Neutrophil (primary cell): ENCODE data around the gene NDNF.

Experiments used
- H3K27ac ChIP-seq: fragments of 200-600 bp; sonication (generic); 2 replicates; pipeline ENCODE4 v1.5.1; 2016; ENCODE audit warnings: mild to moderate bottlenecking, moderate library complexity
- H3K27me3 ChIP-seq: fragments of 200-600 bp; sonication (generic); 2 replicates; pipeline ENCODE4 v1.6.0; 2016; ENCODE audit warnings: mild to moderate bottlenecking
- H3K36me3 ChIP-seq: fragments of 200-600 bp; sonication (generic); 2 replicates; pipeline ENCODE4 v1.5.1; 2017
- H3K4me1 ChIP-seq, 2 experiments: fragments of 200-600 bp in 1 of 2; sonication (generic) in 1 of 2; 1 replicate in 1 of 2; 2 replicates in 1 of 2; pipeline versions ENCODE4 v1.5.1 to v1.6.1; 2013 to 2016; ENCODE audit warnings: low read depth in 1 of 2, low read length in 1 of 2, mild to moderate bottlenecking in 1 of 2, moderate library complexity in 1 of 2; ENCODE audit not compliant: control insufficient read depth in 1 of 2, insufficient read depth in 1 of 2
- H3K4me3 ChIP-seq, 2 experiments: fragments of 200-600 bp in 1 of 2; sonication (generic) in 1 of 2; 1 replicate in 1 of 2; 2 replicates in 1 of 2; pipeline ENCODE4 v1.5.1; 2013 to 2016; ENCODE audit warnings: low read depth in 1 of 2, low read length in 1 of 2, mild to moderate bottlenecking in 1 of 2, moderate library complexity in 1 of 2
- H3K9me3 ChIP-seq: fragments of 200-600 bp; sonication (generic); 2 replicates; pipeline ENCODE4 v1.5.1; 2016
- CTCF ChIP-seq: fragments of 200-600 bp; sonication (generic); IDR thresholded peaks from 2 replicates; pipeline ENCODE4 v1.5.1; 2016; ENCODE audit warnings: antibody characterized with exemption

The NDNF gene

GRCh38 chr4:121062521-121062920 lies 9.8 kb downstream of the NDNF start:
- TF ChIP-seq CTCF: no peak
- Histone ChIP-seq H3K27me3 (peaks cover 28% of the 10 kb centered on the region), H3K4me1 (peaks cover 3 to 9% of the 10 kb centered on the region in 2 experiments), H3K4me3 (no peak overlapping the region), H3K36me3 (no peaks in the 10 kb centered on the region), H3K27ac (no peak overlapping the region), H3K9me3 (no peaks in the 10 kb centered on the region)

- Histone ChIP-seq H3K36me3 (no peaks in the 10 kb centered on the region), H3K27me3 (peaks cover 28% of the 10 kb centered on the region), H3K27ac (no peak overlapping the region), H3K4me1 (peaks cover 3 to 9% of the 10 kb centered on the region in 2 experiments), H3K4me3 (no peak overlapping the region), H3K9me3 (no peaks in the 10 kb centered on the region)
- no peak for TF ChIP-seq CTCF
Observed at GRCh38 chr4:121061861-121062260, 10.5 kb downstream of the NDNF start.

GRCh38 chr4:121061215-121061614 lies 11.1 kb downstream of the NDNF start:
- Histone ChIP-seq H3K4me1 (peaks cover 3 to 9% of the 10 kb centered on the region in 2 experiments), H3K27ac (no peak overlapping the region), H3K4me3 (no peak overlapping the region), H3K9me3 (no peaks in the 10 kb centered on the region), H3K36me3 (no peaks in the 10 kb centered on the region), H3K27me3 (peaks cover 25% of the 10 kb centered on the region)
- no peak for TF ChIP-seq CTCF

- Histone ChIP-seq H3K27me3 (peaks cover 24% of the 10 kb centered on the region), H3K27ac (no peak overlapping the region), H3K36me3 (no peaks in the 10 kb centered on the region), H3K9me3 (no peaks in the 10 kb centered on the region), H3K4me1 (peaks cover under 1 to 4% of the 10 kb centered on the region in 2 experiments), H3K4me3 (no peak overlapping the region)
- no peak for TF ChIP-seq CTCF
Observed at GRCh38 chr4:121057466-121057922, 14.8 kb downstream of the NDNF start.

GRCh38 chr4:121056066-121056465 lies 16.3 kb downstream of the NDNF start:
- peaks cover 30% of the 10 kb centered on the region for H3K27me3 ChIP-seq
- no peak overlapping the region for H3K27ac ChIP-seq
- no peaks in the 10 kb centered on the region for H3K36me3 ChIP-seq
- peaks cover 0 to 3% of the 10 kb centered on the region in 2 experiments for H3K4me1 ChIP-seq
- H3K4me3 ChIP-seq: no peak overlapping the region
- no peak for TF ChIP-seq CTCF
- H3K9me3 ChIP-seq: no peaks in the 10 kb centered on the region

GRCh38 chr4:121054373-121054772 lies 18.0 kb downstream of the NDNF start:
- Histone ChIP-seq H3K4me3 (no peak overlapping the region), H3K27ac (no peak overlapping the region), H3K36me3 (no peaks in the 10 kb centered on the region), H3K9me3 (no peaks in the 10 kb centered on the region), H3K4me1 (peaks cover 0 to 3% of the 10 kb centered on the region in 2 experiments), H3K27me3 (peaks cover 30% of the 10 kb centered on the region)
- TF ChIP-seq CTCF: no peak
